Adrenal gland (tissue), 12 donors: ENCODE results near the gene JPH2. TPM values are rescaled to one million over a fixed set of nuclear protein-coding genes. Genes with fewer than 3 reads are reported as not detected.

ENCODE experiments used
- DNase-seq, 7 donors: peaks; one replicate each; pipeline ENCODE4 v3.0.0-alpha.2; 2019 to 2020
- H3K27ac ChIP-seq, 5 donors: fragments of 200-600 bp; sonication (generic) in 4 of 5; 1 replicate in 3 of 5; 2 replicates in 2 of 5; pipeline versions ENCODE4 v1.5.1 to v1.8.0; 2016 to 2020; ENCODE audit warnings: mild to moderate bottlenecking in 1 of 5
- H3K27me3 ChIP-seq: fragments of 200-600 bp; 2 replicates; pipeline ENCODE4 v1.8.0; 2021
- H3K36me3 ChIP-seq, 2 donors: fragments of 200-600 bp; replicated peaks in 1 of 2; 1 replicate in 1 of 2; 2 replicates in 1 of 2; pipeline versions ENCODE4 v1.5.1 to v1.8.0; 2018 to 2022
- H3K4me1 ChIP-seq, 2 donors: fragments of 200-600 bp; replicated peaks in 1 of 2; 1 replicate in 1 of 2; 2 replicates in 1 of 2; pipeline versions ENCODE4 v1.5.1 to v1.8.0; 2018 to 2021
- H3K4me3 ChIP-seq, 4 donors: fragments of 200-600 bp; sonication (generic) in 3 of 4; one replicate each; pipeline ENCODE4 v1.5.1; 2016 to 2018
- H3K9me3 ChIP-seq, 3 donors: fragments of 200-600 bp; sonication (generic) in 1 of 3; replicated peaks in 1 of 3; 1 replicate in 2 of 3; 2 replicates in 1 of 3; pipeline versions ENCODE4 v1.5.1 to v1.8.0; 2016 to 2021
- POLR2A ChIP-seq, 2 donors: fragments of 450-650 bp; IDR thresholded peaks; one replicate each; pipeline ENCODE4 v1.6.1; 2017; ENCODE audit warnings: antibody characterized with exemption in 2 of 2, mild to moderate bottlenecking in 2 of 2, moderate library complexity in 1 of 2
- WGBS, 4 donors: extraction: QIAGEN DNeasy Blood & Tissue Kit in 2 of 4; methylation state at CpG; one replicate each; pipeline versions ENCODE4 v1.1.5 to v1.1.7; 2013 to 2017; 5-methylcytosine and 5-hydroxymethylcytosine counted together
- intact Hi-C, 2 donors: fragments of 100-400 bp; cut with DNase I; formaldehyde crosslinking; loops; one replicate each; pipeline versions ENCODE4 v1.14.1 to v1.15.0; 2022 to 2023
- polyA plus RNA-seq, 3 donors: library from polyadenylated mRNA; stranded (reverse); fragments of 200-250 nt in 2 of 3; fragments of 350-450 nt in 1 of 3; fragmentation: Illumina TruSeq in 1 of 3; extraction: RNeasy Lipid Tissue Mini Kit (QIAGEN cat#74804) in 1 of 3; gene quantifications; one replicate each; pipeline ENCODE4 v1.2.3, GENCODE V29; 2013 to 2014
- total RNA-seq, 9 donors: library from RNA; depleted of rRNA in 4 of 9; stranded (reverse); fragments of >200 nt in 4 of 9; fragments of 120-200 nt in 1 of 9; fragmentation: NEBNext Ultra II Directional in 1 of 9; extraction: Animal tissue kit (Norgen Biotek cat#: 25700) in 1 of 9; gene quantifications; one replicate each; pipeline versions ENCODE4 v1.1.0 to v1.2.4, GENCODE V29; 2013 to 2023
- TF ChIP-seq, protein P1 (sequence below), 6 experiments: fragments of 450-650 bp in 4 of 6; fragments of 200-600 bp in 2 of 6; sonication (generic) in 1 of 6; IDR thresholded peaks; 1 replicate in 5 of 6; 2 replicates in 1 of 6; pipeline versions ENCODE4 v1.5.1 to v1.8.0; 2016 to 2021; ENCODE audit warnings: antibody characterized with exemption in 6 of 6, mild to moderate bottlenecking in 2 of 6, moderate library complexity in 1 of 6
- donor health status: healthy with polysubstance abuse.
- donor health status: Bipolar disorder and iron deficiency.
- donor health status: DM: yes; HTN: yes; CAD: no.
- donor health status: DM: no; HTN: no; CAD: no.
- donor health status: DM: no; HTN: no; CAD: no.
- donor health status: DM: yes; HTN: yes; CAD: no.

JPH2 gene
- total and polyA plus RNA-seq, 12 donors: 0.59 to 13.0 (median 3.4) TPM

DNA sequence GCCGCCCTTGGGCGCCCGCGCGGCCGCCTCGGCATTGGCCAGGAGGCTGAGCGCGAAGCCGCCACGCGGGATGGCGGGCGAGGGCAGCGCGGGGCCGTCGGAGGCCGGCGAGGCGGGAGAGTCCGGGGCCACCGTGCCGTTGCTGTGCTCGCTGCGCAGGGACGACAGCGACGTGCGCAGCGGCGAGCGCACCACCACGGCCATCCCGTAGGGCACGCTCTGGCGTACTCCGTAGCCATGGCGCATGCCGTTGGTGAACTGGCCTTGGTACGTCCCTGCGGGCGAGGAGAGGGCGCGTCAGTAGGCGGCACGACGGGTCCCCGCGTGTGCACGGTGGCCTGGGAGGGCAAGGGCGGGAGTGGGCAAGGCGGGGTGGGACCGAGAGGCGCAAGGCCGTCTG is 26.9 kb downstream of the JPH2 start:
- no peaks in the 10 kb centered on the region for H3K9me3 ChIP-seq
- no peak for DNase-seq
- H3K27me3 ChIP-seq: no peaks in the 10 kb centered on the region
- H3K27ac ChIP-seq: no peak overlapping the region
- H3K36me3 ChIP-seq: no peaks in the 10 kb centered on the region
- 51 to 69% (median 59%) methylated on average over 35 to 56 of the region's 56 CpGs for WGBS, 4 donors
- intact Hi-C loops: no loop called here
- H3K4me3 ChIP-seq: no peak overlapping the region
- H3K4me1 ChIP-seq: no peaks in the 10 kb centered on the region
- no peak for TF ChIP-seq POLR2A (IDR thresholded peaks at IDR 0.05)
- TF ChIP-seq, protein P1, sequence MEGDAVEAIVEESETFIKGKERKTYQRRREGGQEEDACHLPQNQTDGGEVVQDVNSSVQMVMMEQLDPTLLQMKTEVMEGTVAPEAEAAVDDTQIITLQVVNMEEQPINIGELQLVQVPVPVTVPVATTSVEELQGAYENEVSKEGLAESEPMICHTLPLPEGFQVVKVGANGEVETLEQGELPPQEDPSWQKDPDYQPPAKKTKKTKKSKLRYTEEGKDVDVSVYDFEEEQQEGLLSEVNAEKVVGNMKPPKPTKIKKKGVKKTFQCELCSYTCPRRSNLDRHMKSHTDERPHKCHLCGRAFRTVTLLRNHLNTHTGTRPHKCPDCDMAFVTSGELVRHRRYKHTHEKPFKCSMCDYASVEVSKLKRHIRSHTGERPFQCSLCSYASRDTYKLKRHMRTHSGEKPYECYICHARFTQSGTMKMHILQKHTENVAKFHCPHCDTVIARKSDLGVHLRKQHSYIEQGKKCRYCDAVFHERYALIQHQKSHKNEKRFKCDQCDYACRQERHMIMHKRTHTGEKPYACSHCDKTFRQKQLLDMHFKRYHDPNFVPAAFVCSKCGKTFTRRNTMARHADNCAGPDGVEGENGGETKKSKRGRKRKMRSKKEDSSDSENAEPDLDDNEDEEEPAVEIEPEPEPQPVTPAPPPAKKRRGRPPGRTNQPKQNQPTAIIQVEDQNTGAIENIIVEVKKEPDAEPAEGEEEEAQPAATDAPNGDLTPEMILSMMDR (IDR thresholded peaks at IDR 0.05): no peak

DNA sequence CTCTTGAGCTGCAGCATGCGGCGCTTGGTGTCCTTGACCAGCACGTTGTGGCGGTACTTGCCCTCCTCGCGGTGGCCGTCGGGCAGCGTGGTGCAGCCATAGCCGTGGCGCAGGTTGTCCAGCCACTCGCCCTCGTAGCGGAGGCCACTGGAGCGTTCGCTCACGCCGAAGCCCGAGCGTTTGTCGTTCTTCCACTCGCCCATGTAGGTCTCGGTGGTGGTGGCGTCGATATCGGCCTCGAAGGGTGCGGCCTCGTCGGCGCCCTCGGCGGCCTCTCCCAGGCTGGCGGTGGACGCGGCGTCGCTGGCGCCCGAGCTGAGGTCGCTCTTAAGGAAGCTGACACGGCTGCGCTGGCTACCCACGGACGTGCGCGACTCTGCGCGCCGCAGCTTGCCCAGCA is 27.3 kb downstream of the JPH2 start:
- Histone ChIP-seq H3K4me3 (no peak overlapping the region), H3K36me3 (no peaks in the 10 kb centered on the region), H3K27ac (no peak overlapping the region), H3K27me3 (no peaks in the 10 kb centered on the region), H3K9me3 (no peaks in the 10 kb centered on the region), H3K4me1 (no peaks in the 10 kb centered on the region)
- 72 to 92% (median 75%) methylated on average over 23 to 50 of the region's 50 CpGs for WGBS, 4 donors
- TF ChIP-seq, protein P1 (IDR thresholded peaks at IDR 0.05): no peak
- TF ChIP-seq POLR2A (IDR thresholded peaks at IDR 0.05): no peak
- no peak for DNase-seq
- intact Hi-C loops: no loop called here

DNA sequence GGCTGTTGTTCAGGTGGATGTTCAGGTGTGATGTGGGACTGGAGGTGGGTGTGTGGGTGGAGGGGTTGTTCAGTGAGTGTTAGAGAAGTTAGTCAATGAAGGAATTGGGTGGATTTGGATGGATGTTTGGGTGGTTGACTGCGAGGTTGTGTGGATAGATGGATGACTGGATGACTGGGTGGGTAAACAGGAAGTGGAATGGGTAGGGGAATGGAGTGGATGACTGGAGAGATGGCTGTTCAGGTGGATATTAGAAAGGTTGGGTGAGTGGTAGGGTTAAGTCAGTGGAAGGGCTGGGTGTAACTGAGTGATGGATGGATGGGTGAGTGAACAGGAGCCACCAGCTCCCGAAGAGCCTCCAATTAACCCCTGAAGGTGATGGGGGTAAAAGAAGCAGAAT is 27.9 kb downstream of the JPH2 start:
- no peaks in the 10 kb centered on the region for H3K36me3 ChIP-seq
- no peaks in the 10 kb centered on the region for H3K4me1 ChIP-seq
- 80 to 89% (median 86%) methylated on average over 2 of the region's 2 CpGs for WGBS, 4 donors
- no peak overlapping the region for H3K27ac ChIP-seq
- no peaks in the 10 kb centered on the region for H3K9me3 ChIP-seq
- no peaks in the 10 kb centered on the region for H3K27me3 ChIP-seq
- TF ChIP-seq POLR2A (IDR thresholded peaks at IDR 0.05): no peak
- TF ChIP-seq, protein P1 (IDR thresholded peaks at IDR 0.05): no peak
- intact Hi-C loops: no loop called here
- H3K4me3 ChIP-seq: no peak overlapping the region
- DNase-seq: no peak

DNA sequence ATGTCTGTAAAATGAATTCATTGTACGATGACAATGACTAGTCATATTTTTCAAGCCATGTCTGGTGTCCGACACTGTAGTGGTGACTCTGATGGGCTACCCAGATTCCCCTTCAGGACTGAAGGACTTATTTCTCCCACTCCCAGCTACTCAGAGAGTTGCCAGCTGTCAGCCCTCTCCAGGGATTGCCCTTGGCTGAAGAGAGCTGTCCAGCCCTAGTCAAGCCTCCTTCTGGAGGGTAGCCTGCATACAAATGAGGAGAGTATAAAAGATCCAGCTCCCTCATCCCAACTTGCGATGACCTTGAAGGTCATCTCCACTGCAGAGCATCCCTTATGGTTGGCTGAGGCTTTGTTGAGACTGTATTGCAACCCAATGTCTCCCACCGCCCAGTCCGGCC is 29.9 kb downstream of the JPH2 start:
- Histone ChIP-seq H3K4me3 (no peak overlapping the region), H3K9me3 (no peaks in the 10 kb centered on the region), H3K27ac (no peak overlapping the region), H3K4me1 (no peaks in the 10 kb centered on the region), H3K36me3 (no peaks in the 10 kb centered on the region), H3K27me3 (no peaks in the 10 kb centered on the region)
- WGBS, 4 donors: 89 to 100% (median 94%) methylated on average over 4 to 5 of the region's 5 CpGs
- TF ChIP-seq, protein P1 (IDR thresholded peaks at IDR 0.05): no peak
- TF ChIP-seq POLR2A (IDR thresholded peaks at IDR 0.05): no peak
- intact Hi-C loops: no loop called here
- no peak for DNase-seq
